Right lung (tissue), 5 donors: Measurements from ENCODE around the gene ZNF276. TPM values are rescaled to one million over a fixed set of nuclear protein-coding genes. Genes with fewer than 3 reads are reported as not detected.
"Not testable (repeated sequence)": the region's sequence is repeated elsewhere in the genome, so short reads cannot be mapped to it uniquely, and the experiment has no call there.

Experiments used
- DNase-seq, 2 donors: peaks; one replicate each; pipeline ENCODE4 v3.0.0-alpha.2; 2013
- polyA plus RNA-seq, 5 donors: library from polyadenylated mRNA; unstranded; fragments of 120-200 nt; gene quantifications; one replicate each; pipeline versions ENCODE4 v1.2.1 to v1.2.3, GENCODE V29; 2013; ENCODE audit warnings: inconsistent platforms in 1 of 5, low replicate concordance in 1 of 5; ENCODE audit not compliant: insufficient read length in 5 of 5, insufficient read depth in 1 of 5

Gene ZNF276
- polyA plus RNA-seq, 5 donors: 22.3 to 36.5 (median 30.2) TPM

- no peak for DNase-seq
These were observed 61.2 kb downstream of the ZNF276 start for GRCh38 chr16:89782489-89782888.

DNA sequence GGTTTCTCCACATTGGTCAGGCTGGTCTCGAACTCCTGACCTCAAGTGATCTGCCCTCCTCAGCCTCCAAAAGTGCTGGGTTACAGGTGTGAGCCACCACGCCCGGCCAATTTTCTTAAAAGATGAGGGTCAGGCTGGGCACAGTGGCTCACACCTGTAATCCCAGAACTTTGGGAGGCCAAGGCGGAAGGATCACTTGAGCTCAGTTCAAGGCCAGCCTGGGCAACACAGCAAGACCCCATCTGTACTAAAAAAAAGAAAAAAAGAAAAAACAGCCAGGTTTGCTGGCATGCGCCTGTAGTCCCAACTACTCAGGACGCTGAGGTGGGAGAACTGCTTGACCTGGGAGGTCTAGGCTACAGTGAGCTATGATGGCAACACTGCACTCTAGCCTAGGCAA, 62.6 kb downstream of the ZNF276 start:
- DNase-seq: not testable (repeated sequence)

DNA sequence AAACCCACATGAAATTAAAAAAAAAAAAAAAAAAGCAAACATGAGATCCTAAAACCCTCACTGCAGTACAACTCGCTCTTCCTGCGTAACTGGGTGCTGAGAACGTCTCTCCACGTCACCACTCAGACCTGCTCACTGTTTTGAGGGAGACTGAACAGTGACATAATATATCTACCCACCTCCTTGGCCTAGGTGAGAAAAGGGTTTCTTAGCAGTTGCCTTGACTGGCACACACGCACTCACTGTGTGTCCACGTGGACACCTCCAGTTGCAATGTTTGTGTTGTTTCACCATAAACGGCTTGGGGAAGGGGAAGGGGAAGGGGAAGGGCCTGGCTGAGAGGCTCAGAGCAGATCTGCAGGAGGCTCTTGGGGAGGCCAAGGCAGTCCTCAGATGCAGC, 63.1 kb downstream of the ZNF276 start:
- no peak for DNase-seq

DNA sequence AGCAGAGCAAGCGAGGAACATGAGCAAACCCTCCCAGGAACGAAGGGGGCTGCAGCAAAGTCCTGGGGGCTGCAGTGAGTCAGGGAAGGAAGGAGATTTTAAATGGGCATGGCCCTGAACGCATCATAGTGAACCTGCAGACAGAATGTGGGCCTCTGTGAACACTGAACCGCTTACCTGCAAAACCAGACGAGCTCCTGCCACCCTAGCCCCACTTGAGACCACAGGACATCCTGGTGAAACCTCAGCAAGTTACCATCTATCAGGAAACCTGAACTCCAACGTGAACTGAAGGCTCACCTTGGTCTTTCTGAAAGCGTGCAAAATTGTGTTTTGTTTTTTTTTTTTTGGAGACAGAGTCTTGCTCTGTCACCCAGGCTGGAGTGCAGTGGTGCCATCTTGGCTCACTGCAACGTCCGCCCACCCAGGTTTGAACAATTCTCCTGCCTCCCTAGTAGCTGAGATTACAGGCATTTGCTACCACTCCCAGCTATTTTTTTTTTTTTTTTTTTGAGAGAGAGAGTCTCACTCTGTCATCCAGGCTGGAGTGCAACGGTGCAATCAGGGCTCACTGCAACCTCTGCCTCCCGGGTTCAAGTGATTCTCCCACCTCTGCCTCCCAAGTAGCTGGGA, 64.3 kb downstream of the ZNF276 start:
- DNase-seq: no peak

DNA sequence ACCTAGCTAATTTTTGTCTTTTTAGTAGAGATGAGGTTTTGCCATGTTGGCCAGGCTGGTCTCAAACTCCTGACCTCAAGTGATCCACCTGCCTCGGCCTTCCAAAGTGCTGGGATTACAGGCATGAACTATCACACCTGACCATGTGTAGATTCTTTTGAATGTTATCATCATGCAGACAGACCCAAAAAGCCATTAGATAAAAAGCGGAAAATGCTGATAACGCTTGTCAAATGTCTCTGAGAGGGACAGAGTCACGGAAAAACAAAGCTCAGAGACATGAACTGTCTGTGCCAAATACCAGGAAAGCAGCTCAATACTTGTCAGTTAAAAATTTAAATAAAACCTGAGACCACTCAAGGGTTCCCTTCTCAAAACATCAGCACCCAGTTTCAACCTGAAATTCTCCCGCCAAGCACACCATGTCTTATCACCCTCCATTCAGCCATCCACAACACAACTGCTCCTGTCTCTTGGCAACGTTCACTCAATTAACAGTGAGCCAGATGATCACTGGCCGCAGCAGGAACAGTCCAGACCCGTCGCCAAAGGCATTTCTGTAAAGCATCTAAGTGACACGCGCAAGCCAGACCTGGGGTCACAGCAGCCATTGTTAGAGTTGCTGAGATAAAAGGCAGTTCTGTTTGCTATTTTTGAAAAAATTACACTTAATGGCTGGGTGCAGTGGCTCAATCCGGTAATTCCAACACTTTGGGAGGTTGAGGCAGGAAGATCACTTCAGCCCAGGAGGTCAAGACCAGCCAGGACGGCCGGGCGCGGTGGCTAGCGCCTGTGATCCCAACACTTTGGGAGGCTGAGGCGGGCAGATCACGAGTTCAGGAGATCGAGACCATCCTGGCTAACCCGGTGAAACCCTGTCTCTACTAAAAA, 65.4 kb downstream of the ZNF276 start:
- DNase-seq: no peak

- no peak for DNase-seq
These were observed 66.0 kb downstream of the ZNF276 start for GRCh38 chr16:89787365-89787805.

Other genes with a start within 250 kb of the ZNF276 start
- 100 to 1,000 TPM in 1 of 5 donors, 10 to 100 TPM in 4; 82.4 to 104 (median 91.2) TPM for gene ANKRD11, start 231.0 kb upstream of the ZNF276 start, polyA plus RNA-seq
- 100 to 1,000 TPM in 4 of 5 donors, 10 to 100 TPM in 1; 100.0 to 129 (median 121) TPM for gene SPG7, start 213.1 kb upstream of the ZNF276 start, polyA plus RNA-seq
- 1,000 to 10,000 TPM; 2,126 to 4,007 (median 2,543) TPM for gene RPL13, start 160.9 kb upstream of the ZNF276 start, polyA plus RNA-seq
- under 1 TPM in 4 of 5 donors, not detected in 1; 0.26 to 0.76 (median 0.33) TPM for gene CPNE7, start 145.8 kb upstream of the ZNF276 start, polyA plus RNA-seq
- gene DPEP1, start 107.9 kb upstream of the ZNF276 start, polyA plus RNA-seq: 10 to 100 TPM in 1 of 5 donors, 1 to 10 TPM in 4; 4.6 to 13.1 (median 7.0) TPM
- 10 to 100 TPM; 47.5 to 97.3 (median 66.4) TPM for gene CHMP1A, start 63.8 kb upstream of the ZNF276 start, polyA plus RNA-seq
- gene SPATA33, start 63.7 kb upstream of the ZNF276 start, polyA plus RNA-seq: 10 to 100 TPM; 12.3 to 16.1 (median 14.2) TPM
- 100 to 1,000 TPM in 3 of 5 donors, 10 to 100 TPM in 2; 80.3 to 139 (median 102) TPM for gene CDK10, start 34.8 kb upstream of the ZNF276 start, polyA plus RNA-seq
- gene SPATA2L, start 19.8 kb upstream of the ZNF276 start, polyA plus RNA-seq: 1 to 10 TPM; 1.9 to 7.1 (median 3.4) TPM
- gene VPS9D1, start 639 bp upstream of the ZNF276 start, polyA plus RNA-seq: 10 to 100 TPM in 3 of 5 donors, 1 to 10 TPM in 2; 7.7 to 17.1 (median 11.1) TPM
- 10 to 100 TPM; 17.8 to 35.9 (median 30.2) TPM for gene FANCA, start 95.1 kb downstream of the ZNF276 start, polyA plus RNA-seq
- gene SPIRE2, start 106.9 kb downstream of the ZNF276 start, polyA plus RNA-seq: 10 to 100 TPM; 10.3 to 18.1 (median 11.4) TPM
- 100 to 1,000 TPM; 126 to 162 (median 151) TPM for gene TCF25, start 152.1 kb downstream of the ZNF276 start, polyA plus RNA-seq
- gene MC1R, start 197.3 kb downstream of the ZNF276 start, polyA plus RNA-seq: 1 to 10 TPM; 2.2 to 5.0 (median 3.7) TPM
- gene TUBB3, start 201.8 kb downstream of the ZNF276 start, polyA plus RNA-seq: 10 to 100 TPM in 1 of 5 donors, 1 to 10 TPM in 4; 3.9 to 11.6 (median 5.9) TPM
- gene DEF8, start 227.2 kb downstream of the ZNF276 start, polyA plus RNA-seq: 10 to 100 TPM; 28.6 to 51.1 (median 33.9) TPM